ENCODE measurements around the gene GOLT1B. TPM values are rescaled to one million over a fixed set of nuclear protein-coding genes. Genes with fewer than 3 reads are reported as not detected.
A peak's percentile ranks its signal among the peaks of the same experiment; 100 is the strongest.

Gene GOLT1B
- total RNA-seq, 2 experiments from 2014 or later: 31.6 to 35.9 TPM

- no peak overlapping the region for H3K4me3 Mint-ChIP-seq
- no peaks in the 10 kb centered on the region for H3K9me3 Mint-ChIP-seq
- H3K4me1 Mint-ChIP-seq (ENCODE audit: low read depth): peaks cover 15% of the 10 kb centered on the region
- ATAC-seq (no peak), DNase-seq (no peak)
- H3K27ac Mint-ChIP-seq: peak overlapping the region; percentile 47
- peaks cover 53% of the 10 kb centered on the region for H3K36me3 Mint-ChIP-seq (ENCODE audit: low read depth)
- H3K27me3 Mint-ChIP-seq: no peaks in the 10 kb centered on the region
- intact Hi-C loops (cut with micrococcal nuclease): no loop called here
- ChIA-PET POLR2A (no interaction called here), CTCF (no interaction called here)
- no peak for TF ChIP-seq CTCF (IDR thresholded peaks at IDR 0.05)
Measured at GRCh38 chr12:21471294-21471693, 30.3 kb upstream of the GOLT1B start.

GRCh38 chr12:21472197-21472823 is 29.3 kb upstream of the GOLT1B start:
- CTCF ChIA-PET: no interaction called here
- H3K27ac Mint-ChIP-seq: peak overlapping the region; percentile 70
- DNase-seq (no peak), ATAC-seq (no peak)
- peaks cover 21% of the 10 kb centered on the region for H3K4me1 Mint-ChIP-seq (ENCODE audit: low read depth)
- TF ChIP-seq CTCF (IDR thresholded peaks at IDR 0.05): no peak
- no peaks in the 10 kb centered on the region for H3K27me3 Mint-ChIP-seq
- peaks cover 55% of the 10 kb centered on the region for H3K36me3 Mint-ChIP-seq (ENCODE audit: low read depth)
- POLR2A ChIA-PET: no interaction called here
- H3K9me3 Mint-ChIP-seq: no peaks in the 10 kb centered on the region
- intact Hi-C loops (cut with micrococcal nuclease): no loop called here
- H3K4me3 Mint-ChIP-seq: no peak overlapping the region

- POLR2A ChIA-PET: no interaction called here
- intact Hi-C loops (cut with micrococcal nuclease): no loop called here
- ATAC-seq (no peak), DNase-seq (no peak)
- CTCF ChIA-PET: interaction anchor here (1.4 kb wide), 1 partner anchor 14 kb away, joined by 3 read pairs; no protein-coding TSS in a partner anchor
- TF ChIP-seq CTCF (IDR thresholded peaks at IDR 0.05): no peak
- Mint-ChIP-seq H3K4me3 (no peak overlapping the region), H3K27ac (no peak overlapping the region), H3K9me3 (no peaks in the 10 kb centered on the region), H3K36me3 (ENCODE audit: low read depth) (peaks cover 45% of the 10 kb centered on the region), H3K4me1 (ENCODE audit: low read depth) (peaks cover 23% of the 10 kb centered on the region), H3K27me3 (no peaks in the 10 kb centered on the region)
Measured at GRCh38 chr12:21475552-21475951, 26.0 kb upstream of the GOLT1B start.

GRCh38 chr12:21476949-21477348 is 24.6 kb upstream of the GOLT1B start:
- no peaks in the 10 kb centered on the region for H3K27me3 Mint-ChIP-seq
- TF ChIP-seq CTCF (IDR thresholded peaks at IDR 0.05): no peak
- CTCF ChIA-PET: interaction anchor here (1.0 kb wide), 1 partner anchor 203 kb away, joined by 3 read pairs; no protein-coding TSS in a partner anchor

GRCh38 chr12:21478756-21479455 is 22.7 kb upstream of the GOLT1B start:
- CTCF ChIA-PET: interaction anchor here (1.5 kb wide), 1 partner anchor 22 kb away, joined by 3 read pairs; no protein-coding TSS in a partner anchor
- no peak for TF ChIP-seq CTCF (IDR thresholded peaks at IDR 0.05)
- H3K4me3 Mint-ChIP-seq: no peak overlapping the region
- intact Hi-C loops (cut with micrococcal nuclease): no loop called here
- H3K4me1 Mint-ChIP-seq (ENCODE audit: low read depth): peaks cover 17% of the 10 kb centered on the region
- H3K9me3 Mint-ChIP-seq: no peaks in the 10 kb centered on the region
- DNase-seq (no peak), ATAC-seq (no peak)
- POLR2A ChIA-PET: interaction anchor here (0.6 kb wide), 1 partner anchor 15 kb away, joined by 4 read pairs; no protein-coding TSS in a partner anchor
- no peaks in the 10 kb centered on the region for H3K27me3 Mint-ChIP-seq
- H3K27ac Mint-ChIP-seq: no peak overlapping the region
- H3K36me3 Mint-ChIP-seq (ENCODE audit: low read depth): peaks cover 29% of the 10 kb centered on the region

More at GRCh38 chr12:21476949-21477348, 24.6 kb upstream of the GOLT1B start:
- Mint-ChIP-seq H3K36me3 (ENCODE audit: low read depth) (peaks cover 39% of the 10 kb centered on the region), H3K27ac (peak overlapping the region; percentile 69), H3K4me3 (no peak overlapping the region), H3K4me1 (ENCODE audit: low read depth) (peaks cover 19% of the 10 kb centered on the region), H3K9me3 (no peaks in the 10 kb centered on the region)
- peak; percentile 11 for DNase-seq
- intact Hi-C loops (cut with micrococcal nuclease): no loop called here
- POLR2A ChIA-PET: interaction anchor here (0.6 kb wide), 1 partner anchor 49 kb away, joined by 3 read pairs; the partner anchor contains the start of gene SPX
- ATAC-seq: peak; percentile 81

Measured in activated CD8-positive, alpha-beta T cell treated with anti-CD3 and anti-CD28 coated beads for 36 hours (primary cell).